Vagina (tissue), 2 donors: ENCODE measurements around the gene SCUBE1.

ENCODE experiments used
- CTCF ChIP-seq, 3 experiments: fragments of 450-650 bp in 2 of 3; fragments of 200-600 bp in 1 of 3; sonication (generic) in 1 of 3; IDR thresholded peaks; one replicate each; pipeline ENCODE4 v1.5.1; 2017 to 2019; ENCODE audit warnings: antibody characterized with exemption in 3 of 3, mild to moderate bottlenecking in 2 of 3, moderate library complexity in 2 of 3
- POLR2A ChIP-seq, 2 donors: fragments of 450-650 bp; IDR thresholded peaks; one replicate each; pipeline ENCODE4 v1.6.1; 2017; ENCODE audit warnings: antibody characterized with exemption in 2 of 2, mild to moderate bottlenecking in 2 of 2, moderate library complexity in 2 of 2

GRCh38 chr22:43334378-43334777 is 8.8 kb downstream of the SCUBE1 start:
- TF ChIP-seq CTCF (IDR thresholded peaks at IDR 0.05) (no peak), POLR2A (IDR thresholded peaks at IDR 0.05) (no peak)
